GM23338 (cell line): ENCODE measurements around the gene HHIP.

ENCODE experiments used
- CREB1 ChIP-seq: fragments of 250-450 bp; sonication (Bioruptor Pico); IDR thresholded peaks from 2 replicates; pipeline ENCODE4 v1.5.0; 2020; ENCODE audit warnings: low read depth, mild to moderate bottlenecking, moderate library complexity
- CTCF ChIP-seq, 2 experiments: fragments of 200-600 bp in 1 of 2; sonication (generic) in 1 of 2; conservative IDR thresholded peaks; 2 replicates each; pipeline versions ENCODE4 v1.5.1 to v1.6.1; 2016 to 2017; ENCODE audit warnings: antibody characterized with exemption in 2 of 2, low read depth in 2 of 2, mild to moderate bottlenecking in 2 of 2, moderate library complexity in 1 of 2

DNA sequence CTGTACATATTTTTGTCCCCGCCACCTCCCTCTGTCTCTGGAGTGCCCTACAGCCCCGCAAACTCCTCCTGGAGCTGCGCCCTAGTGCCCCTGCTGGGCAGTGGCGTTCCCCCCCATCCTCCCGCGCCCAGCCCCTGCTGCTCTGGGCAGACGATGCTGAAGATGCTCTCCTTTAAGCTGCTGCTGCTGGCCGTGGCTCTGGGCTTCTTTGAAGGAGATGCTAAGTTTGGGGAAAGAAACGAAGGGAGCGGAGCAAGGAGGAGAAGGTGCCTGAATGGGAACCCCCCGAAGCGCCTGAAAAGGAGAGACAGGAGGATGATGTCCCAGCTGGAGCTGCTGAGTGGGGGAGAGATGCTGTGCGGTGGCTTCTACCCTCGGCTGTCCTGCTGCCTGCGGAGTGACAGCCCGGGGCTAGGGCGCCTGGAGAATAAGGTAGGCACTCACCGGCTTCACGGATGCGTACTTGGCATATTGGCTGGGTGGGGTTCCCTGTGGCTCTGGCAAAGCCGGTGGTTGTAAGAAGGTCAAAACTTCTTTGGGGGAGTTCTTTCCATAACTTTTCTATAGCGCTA, 653 bp downstream of the HHIP start:
- TF ChIP-seq CTCF (conservative IDR thresholded peaks at IDR 0.05; ENCODE audit: low read depth in 2 of 2) (no peak), CREB1 (CRISPR knock-in tag) (no peak)
